ENCODE data around the gene MAML2.

Gene MAML2

GRCh38 chr11:96026310-96026709, 316.7 kb downstream of the MAML2 start:
- no peak for DNase-seq

DNA sequence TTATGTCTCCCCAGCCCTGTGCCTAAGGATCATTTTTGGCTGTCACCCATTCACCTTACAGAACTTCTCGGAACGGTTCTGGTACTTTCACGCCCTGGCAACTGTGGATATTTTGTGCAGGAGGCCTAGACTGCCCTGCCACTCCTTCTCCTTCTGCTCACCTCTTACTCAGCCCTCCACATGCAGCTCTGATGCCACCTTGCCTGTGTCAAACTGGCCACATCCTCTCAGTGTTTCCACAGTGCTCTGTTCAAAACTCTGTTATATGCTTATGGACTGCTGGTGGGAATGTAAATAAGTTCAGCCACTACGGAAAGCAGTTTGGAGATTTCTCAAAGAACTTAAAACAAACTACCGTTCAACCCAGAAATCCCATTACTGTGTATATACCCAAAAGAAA, 318.3 kb downstream of the MAML2 start:
- no peak for DNase-seq

DNA sequence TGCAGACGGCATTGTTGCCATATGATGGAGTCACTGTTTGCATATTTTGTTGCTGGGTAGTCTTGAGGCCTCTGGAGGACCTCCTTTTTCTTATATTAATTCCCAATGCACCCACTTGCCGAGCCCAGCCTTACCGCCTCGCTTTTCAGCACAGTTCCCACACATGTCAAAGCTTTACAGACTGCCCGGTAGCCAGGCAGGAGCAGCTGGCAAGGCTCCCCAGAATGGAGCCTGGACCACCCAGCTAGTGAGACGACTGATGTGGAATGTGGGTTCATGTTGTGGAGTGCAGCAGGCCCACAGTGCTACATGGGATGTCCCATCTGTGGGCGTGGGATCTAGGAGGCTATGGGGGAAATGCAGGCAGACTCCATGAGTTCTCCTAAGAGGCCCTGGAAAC, 319.7 kb downstream of the MAML2 start:
- no peak for DNase-seq

- no peak for DNase-seq
Measured at GRCh38 chr11:96021901-96022650, 320.9 kb downstream of the MAML2 start.

GRCh38 chr11:96019810-96020747, 322.9 kb downstream of the MAML2 start:
- DNase-seq: no peak

- DNase-seq: no peak
Measured at GRCh38 chr11:96019281-96019680, 323.7 kb downstream of the MAML2 start.

DNA sequence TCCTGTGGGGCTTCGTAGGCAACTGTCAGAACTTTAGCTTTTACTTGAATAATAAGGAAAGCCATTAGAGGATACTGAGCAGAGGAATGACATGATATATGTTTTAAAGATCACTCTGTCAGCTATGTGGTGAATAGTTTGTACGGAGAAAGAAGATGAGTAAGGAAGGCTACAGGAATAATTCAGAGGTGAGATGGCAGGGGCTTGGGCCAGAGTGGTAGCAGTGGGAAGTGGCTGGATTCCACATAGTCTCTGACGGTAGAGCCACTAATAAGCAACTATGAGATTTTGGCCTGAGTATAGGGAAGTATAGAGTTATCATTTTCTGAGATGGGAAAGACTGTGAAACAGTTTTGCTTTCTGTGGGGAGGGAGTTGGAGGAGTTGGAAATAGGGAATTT, 325.1 kb downstream of the MAML2 start:
- no peak for DNase-seq

DNA sequence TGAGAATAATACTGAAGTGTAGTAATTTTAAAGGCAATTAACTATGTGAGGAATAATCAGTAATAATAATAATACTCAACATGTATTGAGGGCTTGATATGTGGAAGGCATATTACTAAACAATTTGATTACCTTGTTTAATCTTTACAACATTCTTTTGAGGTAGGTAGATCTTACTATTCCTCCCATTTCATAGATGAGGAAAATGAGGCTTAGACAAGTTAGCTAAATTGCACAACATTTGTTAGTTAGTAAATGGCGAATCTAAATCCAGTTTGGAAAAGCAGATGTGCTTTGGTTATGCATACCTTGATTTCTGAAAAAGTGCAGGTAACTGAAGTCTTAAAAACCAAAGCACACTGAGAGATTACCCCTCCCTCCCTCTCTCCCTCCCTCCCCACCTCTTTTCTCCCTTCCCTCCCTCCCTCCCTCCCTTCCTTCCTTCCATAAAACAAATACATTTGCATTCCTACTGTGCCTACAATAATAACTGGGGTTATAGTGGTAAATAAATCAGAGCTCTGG, 326.0 kb downstream of the MAML2 start:
- no peak for DNase-seq

DNA sequence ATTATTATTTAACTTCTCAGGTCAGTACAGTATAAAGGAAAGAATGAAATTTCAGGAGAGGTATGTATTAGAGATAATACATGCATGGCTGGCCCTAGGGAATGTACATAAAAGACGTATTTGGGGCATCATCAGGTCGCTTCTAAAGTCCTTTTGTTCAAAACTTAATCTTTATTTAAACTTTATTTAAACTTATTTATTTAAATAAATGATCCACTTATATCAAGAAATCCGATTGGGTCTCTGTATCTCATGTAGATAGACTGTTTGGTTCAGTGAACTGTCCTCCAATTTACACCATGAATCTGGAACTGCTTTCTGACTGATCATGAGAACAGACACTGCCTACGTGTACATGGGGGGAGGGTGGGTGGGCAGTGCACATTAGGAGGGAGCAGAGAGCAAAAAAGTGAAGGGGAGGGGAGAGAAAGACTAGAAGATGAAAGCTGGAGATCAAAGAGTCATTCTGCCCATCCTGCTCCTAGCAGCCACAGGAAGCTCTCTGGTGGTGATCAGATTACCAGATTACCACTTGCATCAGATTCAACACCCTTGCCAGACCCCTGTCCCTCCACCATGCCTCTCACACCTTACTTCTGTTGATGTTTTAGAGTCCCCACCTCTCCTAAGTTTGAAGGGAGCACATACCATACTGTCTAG, 327.0 kb downstream of the MAML2 start:
- no peak for DNase-seq

DNA sequence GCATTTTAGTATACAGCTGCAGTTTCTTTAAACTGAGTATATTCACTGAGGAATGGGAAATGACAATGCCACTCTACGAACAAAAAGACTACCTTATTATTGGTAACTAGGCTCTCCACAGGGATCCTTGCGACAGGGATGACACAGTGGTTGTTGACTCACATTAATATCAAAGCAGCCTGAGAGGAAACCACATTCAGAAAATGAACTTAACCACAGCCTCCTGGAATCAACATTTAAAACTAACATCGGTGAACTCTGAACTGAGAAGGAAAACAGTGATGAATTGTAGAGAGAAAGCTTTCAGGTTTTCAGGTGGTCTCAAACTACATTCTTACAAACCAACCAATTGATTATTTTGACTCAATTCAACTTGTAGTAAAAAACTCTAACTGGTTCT, 328.8 kb downstream of the MAML2 start:
- DNase-seq: no peak

GRCh38 chr11:96013461-96014213, 329.4 kb downstream of the MAML2 start:
- peak; percentile 65 for DNase-seq

DNA sequence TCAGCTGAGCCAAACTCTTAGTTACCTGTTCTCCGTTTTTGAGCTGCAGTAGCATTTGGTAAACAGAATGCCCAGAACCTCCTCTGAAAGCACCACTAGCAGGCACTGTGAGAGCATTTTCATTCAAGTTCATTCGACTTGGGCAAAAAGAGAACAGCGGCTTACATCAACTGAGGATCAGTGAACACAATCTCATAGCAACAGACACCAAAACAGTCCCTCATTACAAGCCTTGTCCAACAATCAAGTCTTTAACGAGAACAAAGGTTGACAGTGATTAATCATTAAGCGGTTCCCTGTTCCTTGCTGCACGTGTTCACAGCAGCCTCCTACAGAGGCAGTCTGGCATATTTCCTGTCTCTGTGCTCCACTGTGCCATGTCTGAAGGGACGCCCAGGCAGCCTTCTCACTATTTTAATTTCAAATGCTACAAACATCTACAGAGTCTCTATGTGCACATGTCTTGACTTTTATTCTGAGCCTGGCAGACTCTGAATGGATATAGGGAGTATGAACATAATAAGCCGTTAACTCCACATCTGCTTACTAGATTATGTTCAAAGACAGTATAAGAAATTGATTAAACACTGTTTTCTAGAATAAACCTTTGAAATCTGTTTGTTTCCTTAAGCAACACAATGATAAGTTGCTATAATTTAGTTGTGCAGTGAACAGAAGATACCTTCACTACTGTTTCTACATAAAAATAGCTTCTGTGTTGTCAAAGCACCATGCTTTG, 330.7 kb downstream of the MAML2 start:
- DNase-seq: peak; percentile 59

DNA sequence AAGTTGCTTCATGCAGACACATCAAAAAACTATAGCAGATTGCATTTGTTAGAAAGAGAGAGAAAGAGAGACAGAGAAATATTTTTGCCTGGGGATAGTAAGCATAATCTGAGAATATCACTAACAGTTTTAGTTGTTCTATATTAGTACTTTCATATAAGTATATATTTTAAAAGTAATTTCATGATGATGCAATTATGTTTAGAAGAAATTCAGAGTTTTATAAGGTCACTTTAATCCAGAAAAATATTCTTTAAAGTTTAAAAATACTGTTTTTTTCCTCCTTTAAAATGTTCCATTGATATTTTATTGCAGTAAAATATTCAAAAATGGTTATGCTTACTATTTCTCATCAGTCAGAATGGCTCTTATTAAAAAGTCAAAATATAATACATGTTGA, 332.3 kb downstream of the MAML2 start:
- no peak for DNase-seq

DNA sequence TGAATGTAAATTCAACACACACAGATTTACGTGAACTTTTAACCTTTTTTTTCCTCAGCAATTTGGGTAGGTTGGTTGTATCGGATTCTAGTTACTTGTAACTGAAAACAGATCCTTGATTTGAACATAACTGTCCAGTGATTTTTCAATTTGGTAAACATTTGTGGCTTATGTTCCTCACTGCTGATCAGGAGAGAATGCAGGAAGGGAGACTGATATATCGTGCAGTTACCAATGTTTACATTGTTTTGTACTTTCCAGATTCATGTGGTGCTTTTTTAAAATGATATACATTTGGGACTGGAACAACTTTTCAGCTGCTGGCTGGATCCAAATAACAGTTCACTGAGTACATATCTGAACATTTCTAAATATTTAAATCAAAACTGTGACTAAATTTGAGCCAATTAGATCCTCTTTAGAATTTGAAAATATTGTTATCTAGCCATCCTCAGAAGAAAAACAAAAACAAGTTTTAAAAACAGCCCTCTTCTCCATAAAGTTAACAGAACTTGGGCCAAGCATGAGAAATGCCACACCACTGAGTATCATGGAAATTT, 334.8 kb downstream of the MAML2 start:
- no peak for DNase-seq

DNA sequence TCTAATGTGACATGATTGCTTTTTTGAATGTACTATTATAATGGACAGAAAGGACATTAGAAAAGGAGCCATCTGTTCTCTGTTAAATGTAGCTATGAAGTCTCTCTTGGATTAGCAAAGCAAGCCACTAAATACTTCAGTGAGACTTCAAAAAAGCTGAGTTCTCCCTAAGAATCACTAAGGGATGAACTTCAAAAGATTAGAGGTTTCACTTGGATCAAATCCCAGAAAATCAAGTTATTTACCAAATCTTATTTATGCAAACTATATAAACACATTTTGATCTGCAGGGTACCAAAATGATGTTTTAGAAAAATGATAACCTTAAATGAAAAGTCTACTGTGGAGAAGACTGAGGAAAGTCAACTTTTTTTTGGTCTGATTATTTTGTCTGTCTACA, 337.0 kb downstream of the MAML2 start:
- no peak for DNase-seq

- DNase-seq: no peak
Measured at GRCh38 chr11:96004862-96005261, 338.1 kb downstream of the MAML2 start.

- no peak for DNase-seq
Measured at GRCh38 chr11:96002754-96003290, 340.2 kb downstream of the MAML2 start.

GRCh38 chr11:96002339-96002738, 340.7 kb downstream of the MAML2 start:
- DNase-seq: no peak

DNA sequence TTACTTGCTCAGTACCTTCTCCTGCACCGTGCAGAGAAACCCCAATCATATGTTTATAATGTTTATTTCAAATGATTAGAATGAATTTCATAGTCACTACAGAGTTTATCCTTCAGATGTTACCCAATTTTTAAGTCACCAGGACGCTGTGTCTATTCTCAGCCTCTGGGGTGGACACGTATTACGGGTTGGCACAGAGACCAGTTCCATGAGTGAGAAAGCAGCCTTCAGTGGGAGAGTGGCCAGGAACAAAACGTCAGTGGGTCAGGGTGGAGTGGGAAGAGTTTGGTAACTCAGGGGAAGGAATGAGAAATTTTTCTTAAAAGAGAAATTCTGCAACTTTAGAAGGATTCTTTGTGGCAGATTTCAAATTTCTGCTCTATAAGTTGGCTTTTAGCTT, 342.0 kb downstream of the MAML2 start:
- DNase-seq: no peak

DNA sequence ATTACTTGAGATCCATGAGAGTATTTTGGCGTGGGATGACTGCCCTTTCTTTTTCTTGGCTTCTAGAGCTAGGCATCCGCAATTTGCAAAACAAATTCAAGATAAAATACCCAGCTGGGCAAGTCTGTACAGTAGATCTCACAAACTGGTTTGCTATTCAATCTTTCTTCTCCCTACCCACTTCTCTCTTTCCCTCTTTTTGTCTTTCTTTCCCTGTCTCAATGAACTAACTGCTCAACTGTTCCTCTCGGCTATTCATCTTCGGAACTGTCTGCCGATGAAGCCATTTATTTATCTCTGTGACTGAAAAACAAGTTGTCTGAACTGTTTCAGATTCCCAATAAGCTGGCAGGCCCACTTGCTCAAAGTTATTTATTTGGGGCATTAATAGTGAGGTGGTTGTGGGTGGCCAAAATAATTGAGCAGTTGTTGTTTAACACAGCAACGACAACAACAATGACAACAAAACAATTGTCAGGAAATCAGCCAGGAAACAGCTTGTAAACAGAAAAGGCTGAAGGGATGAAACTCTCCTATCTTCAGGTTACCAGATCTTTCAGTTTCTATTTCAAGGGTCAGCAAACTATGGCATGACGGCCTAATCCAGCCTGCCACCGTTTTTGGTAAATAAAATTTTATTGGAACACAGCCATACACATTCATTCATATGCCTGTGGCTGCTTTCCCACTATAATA, 343.1 kb downstream of the MAML2 start:
- no peak for DNase-seq
